Naive thymus-derived CD4-positive, alpha-beta T cell (primary cell): Measurements from ENCODE around the gene POLE2. TPM values are rescaled to one million over a fixed set of nuclear protein-coding genes. Genes with fewer than 3 reads are reported as not detected.

Experiments used
- ATAC-seq: fragments of 150-1000 bp; cut with Tn5 transposase; 2 replicates; pipeline ENCODE4 v1.10.0; 2021; ENCODE audit warnings: mild to moderate bottlenecking, moderate library complexity
- CTCF ChIA-PET: fragments of 350-600 bp; sonication (Branson Sonifier 250); formaldehyde crosslinking; loops from one replicate; lab custom pipeline; 2021; ENCODE audit warnings: antibody characterized with exemption; lab: Charles Lee
- POLR2A ChIA-PET: fragments of 350-600 bp; sonication (Branson Sonifier 250); formaldehyde crosslinking; loops from one replicate; lab custom pipeline; 2021; ENCODE audit warnings: antibody characterized with exemption, inconsistent platforms; lab: Charles Lee
- DNase-seq, 9 donors: peaks; one replicate each; pipeline versions ENCODE4 v3.0.0 to v3.0.0-alpha.2; 2020 to 2022; ENCODE audit warnings: mixed read lengths in 1 of 9
- H3K27ac ChIP-seq: one replicate; pipeline ENCODE4 v1.7.0; 2013; ENCODE audit warnings: mild to moderate bottlenecking, low read depth, low read length, moderate library complexity
- H3K27me3 ChIP-seq, 2 donors: one replicate each; pipeline ENCODE4 v1.7.0; 2013; ENCODE audit warnings: low read length in 2 of 2, mild to moderate bottlenecking in 2 of 2, moderate library complexity in 2 of 2; ENCODE audit not compliant: control insufficient read depth in 2 of 2, insufficient read depth in 2 of 2
- H3K36me3 ChIP-seq, 3 experiments: 1 replicate in 2 of 3; 2 replicates in 1 of 3; pipeline ENCODE4 v1.7.0; 2013; ENCODE audit warnings: low read length in 3 of 3, mild to moderate bottlenecking in 3 of 3, moderate library complexity in 1 of 3; ENCODE audit not compliant: insufficient read depth in 3 of 3, control insufficient read depth in 2 of 3
- H3K4me1 ChIP-seq, 2 donors: one replicate each; pipeline ENCODE4 v1.7.0; 2013; ENCODE audit warnings: low read length in 2 of 2, mild to moderate bottlenecking in 2 of 2, moderate library complexity in 1 of 2; ENCODE audit not compliant: control insufficient read depth in 2 of 2, insufficient read depth in 2 of 2
- H3K4me3 ChIP-seq: 2 replicates; pipeline ENCODE4 v1.7.0; 2013; ENCODE audit warnings: mild to moderate bottlenecking, low read length
- H3K9me3 ChIP-seq, 3 experiments: 1 replicate in 2 of 3; 2 replicates in 1 of 3; pipeline ENCODE4 v1.7.0; 2013; ENCODE audit warnings: low read length in 3 of 3; ENCODE audit not compliant: control insufficient read depth in 2 of 3
- H3K27ac Mint-ChIP-seq, 9 donors: one replicate each; pipeline ENCODE4 v1.8.0; 2020 to 2022; ENCODE audit warnings: mixed read lengths in 9 of 9, mild to moderate bottlenecking in 8 of 9, moderate library complexity in 5 of 9, inconsistent platforms in 2 of 9
- H3K27me3 Mint-ChIP-seq, 5 donors: one replicate each; pipeline ENCODE4 v1.8.0; 2021 to 2022; ENCODE audit warnings: mixed read lengths in 5 of 5, mild to moderate bottlenecking in 1 of 5
- H3K36me3 Mint-ChIP-seq, 5 donors: one replicate each; pipeline ENCODE4 v1.8.0; 2020 to 2022; ENCODE audit warnings: mixed read lengths in 5 of 5, mild to moderate bottlenecking in 3 of 5, inconsistent platforms in 1 of 5
- H3K4me1 Mint-ChIP-seq, 7 donors: one replicate each; pipeline ENCODE4 v1.8.0; 2020 to 2022; ENCODE audit warnings: mixed read lengths in 7 of 7, mild to moderate bottlenecking in 3 of 7, inconsistent platforms in 1 of 7
- H3K4me3 Mint-ChIP-seq, 10 donors: one replicate each; pipeline ENCODE4 v1.8.0; 2020 to 2022; ENCODE audit warnings: mild to moderate bottlenecking in 10 of 10, mixed read lengths in 10 of 10, moderate library complexity in 6 of 10, inconsistent platforms in 2 of 10
- H3K9me3 Mint-ChIP-seq, 11 donors: one replicate each; pipeline ENCODE4 v1.8.0; 2020 to 2022; ENCODE audit warnings: mixed read lengths in 11 of 11, mild to moderate bottlenecking in 4 of 11, inconsistent platforms in 1 of 11, moderate library complexity in 1 of 11
- intact Hi-C, 2 donors: fragments of 100-400 bp; cut with micrococcal nuclease; formaldehyde crosslinking; loops; one replicate each; pipeline ENCODE4 v1.15.1; 2023
- polyA plus RNA-seq, 2 donors: library from polyadenylated mRNA; unstranded; fragments of 300-500 nt; fragmentation: Illumina TruSeq; gene quantifications; one replicate each; pipeline ENCODE4 v1.2.3, GENCODE V29; 2021
- total RNA-seq, 6 experiments: library from RNA in 5 of 6; stranded (reverse) in 5 of 6; gene quantifications; 1 replicate in 5 of 6; 2 replicates in 1 of 6; pipeline ENCODE4 v1.2.3 and lab custom pipeline; 2021 to 2026

The POLE2 gene
- total and polyA plus RNA-seq, 7 experiments from 2014 or later, result 0.80 to 23.1 (median 1.2) TPM

GRCh38 chr14:49623941-49624839 is 63.8 kb downstream of the POLE2 start:
- Mint-ChIP-seq H3K27me3 (no peaks in the 10 kb centered on the region), H3K9me3 (no peaks in the 10 kb centered on the region), H3K27ac (peak overlapping the region; percentile 40 to 86 (median 66)), H3K36me3 (peaks cover 0 to 30% (median 5%) of the 10 kb centered on the region in 5 donors), H3K4me1 (peaks cover 29 to 72% (median 49%) of the 10 kb centered on the region in 7 donors), H3K4me3 (peak overlapping the region; percentile 33 to 99 (median 58))
- Histone ChIP-seq H3K4me3 (no peak overlapping the region), H3K27me3 (no peaks in the 10 kb centered on the region), H3K36me3 (peaks cover 0 to 9% (median 0%) of the 10 kb centered on the region in 3 experiments), H3K4me1 (peaks cover 22 to 35% of the 10 kb centered on the region in 2 donors), H3K9me3 (no peaks in the 10 kb centered on the region), H3K27ac (peak overlapping the region; percentile 97)
- POLR2A ChIA-PET, result interaction anchor here (0.7 to 7.1 kb wide), 6 partner anchors 11 to 421 kb away, joined by 3 to 226 read pairs (median 4); partner anchors contain the start of genes DNAAF2 and RPS29
- intact Hi-C loops, result loop anchor here (5.0 kb wide), 6 partner anchors 378 to 1213 kb away; partner anchors contain the start of genes SOS2 (in 2 of the 2), DMAC2L (in 1 of the 2), L2HGDH (in 1 of the 2) and MAP4K5 (in 1 of the 2)
- peak in 1 of 9 donors; percentile 43 for DNase-seq
- CTCF ChIA-PET, result interaction anchor here (0.7 to 4.6 kb wide), 5 partner anchors 8 to 237 kb away, joined by 3 to 37 read pairs (median 3); partner anchors contain the start of genes DNAAF2 and NEMF
- no peak for ATAC-seq

GRCh38 chr14:49623387-49623786 is 64.6 kb downstream of the POLE2 start:
- Histone ChIP-seq H3K9me3 (no peaks in the 10 kb centered on the region), H3K27me3 (no peaks in the 10 kb centered on the region), H3K36me3 (peaks cover 2 to 12% (median 6%) of the 10 kb centered on the region in 3 experiments), H3K4me1 (peaks cover 30 to 37% of the 10 kb centered on the region in 2 donors), H3K27ac (peak overlapping the region; percentile 97), H3K4me3 (peak overlapping the region; percentile 30)
- Mint-ChIP-seq H3K9me3 (no peaks in the 10 kb centered on the region), H3K27me3 (no peaks in the 10 kb centered on the region), H3K36me3 (peaks cover 1 to 35% (median 12%) of the 10 kb centered on the region in 5 donors), H3K4me1 (peaks cover 31 to 75% (median 50%) of the 10 kb centered on the region in 7 donors), H3K4me3 (peak overlapping the region; percentile 37 to 99 (median 60)), H3K27ac (peak overlapping the region in 6 of 9 donors; percentile 45 to 86 (median 64))
- ATAC-seq (no peak), DNase-seq (no peak)
- ChIA-PET POLR2A (interaction anchor here (0.6 to 7.1 kb wide), 5 partner anchors 12 to 224 kb away, joined by 3 to 226 read pairs (median 79); partner anchors contain the start of genes DNAAF2, KLHDC2 and RPS29), CTCF (interaction anchor here (1.5 to 4.6 kb wide), 2 partner anchors 9 to 12 kb away, joined by 10 to 37 read pairs; partner anchors contain the start of gene DNAAF2)
- intact Hi-C loops, result loop anchor here (5.0 kb wide), 6 partner anchors 379 to 1214 kb away; partner anchors contain the start of genes SOS2 (in 2 of the 2), DMAC2L (in 1 of the 2), L2HGDH (in 1 of the 2) and MAP4K5 (in 1 of the 2)

GRCh38 chr14:49622022-49622607 is 65.9 kb downstream of the POLE2 start:
- H3K9me3 Mint-ChIP-seq, result no peaks in the 10 kb centered on the region
- peak overlapping the region; percentile 94 to 99 (median 98) for H3K4me3 Mint-ChIP-seq

GRCh38 chr14:49621114-49621881 is 66.7 kb downstream of the POLE2 start:
- Mint-ChIP-seq H3K36me3 (peaks cover 5 to 38% (median 14%) of the 10 kb centered on the region in 5 donors), H3K9me3 (no peaks in the 10 kb centered on the region), H3K4me1 (peaks cover 36 to 78% (median 54%) of the 10 kb centered on the region in 7 donors), H3K4me3 (peak overlapping the region; percentile 94 to 99 (median 98)), H3K27me3 (no peaks in the 10 kb centered on the region), H3K27ac (peak overlapping the region; percentile 94 to 100 (median 99))
- peaks cover 40 to 42% of the 10 kb centered on the region in 2 donors for H3K4me1 ChIP-seq
- peak in 3 of 9 donors; percentile 20 to 68 (median 55) for DNase-seq
- ChIA-PET CTCF (interaction anchor here (1.3 to 4.6 kb wide), 7 partner anchors 9 to 241 kb away, joined by 3 to 37 read pairs (median 9); partner anchors contain the start of genes DNAAF2, KLHDC2 and RPS29), POLR2A (interaction anchor here (0.6 to 7.1 kb wide), 22 partner anchors 7 to 247 kb away, joined by 3 to 226 read pairs (median 7); partner anchors contain the start of genes DNAAF2, KLHDC1, KLHDC2 and LRR1)
- H3K9me3 ChIP-seq, result no peaks in the 10 kb centered on the region
- H3K36me3 ChIP-seq, result peaks cover 7 to 15% (median 12%) of the 10 kb centered on the region in 3 experiments
- H3K4me3 ChIP-seq, result peak overlapping the region; percentile 98
- peak; percentile 31 for ATAC-seq
- H3K27ac ChIP-seq, result peak overlapping the region; percentile 97
- intact Hi-C loops, result loop anchor here (2.0 to 5.0 kb wide), 8 partner anchors 72 to 1216 kb away; partner anchors contain the start of genes SOS2 (in 2 of the 2), DMAC2L (in 1 of the 2), KLHDC1 (in 1 of the 2) and L2HGDH (in 1 of the 2)
- H3K27me3 ChIP-seq, result no peaks in the 10 kb centered on the region

More at GRCh38 chr14:49622022-49622607, 65.9 kb downstream of the POLE2 start:
- ATAC-seq, result no peak
- Histone ChIP-seq H3K27ac (peak overlapping the region; percentile 97), H3K4me1 (peaks cover 40 to 42% of the 10 kb centered on the region in 2 donors), H3K36me3 (peaks cover 7 to 15% (median 12%) of the 10 kb centered on the region in 3 experiments), H3K4me3 (peak overlapping the region; percentile 98), H3K27me3 (no peaks in the 10 kb centered on the region), H3K9me3 (no peaks in the 10 kb centered on the region)
- no peaks in the 10 kb centered on the region for H3K27me3 Mint-ChIP-seq
- H3K4me1 Mint-ChIP-seq, result peaks cover 36 to 82% (median 56%) of the 10 kb centered on the region in 7 donors
- peak overlapping the region; percentile 76 to 100 (median 94) for H3K27ac Mint-ChIP-seq
- intact Hi-C loops, result loop anchor here (5.0 kb wide), 6 partner anchors 380 to 1215 kb away; partner anchors contain the start of genes SOS2 (in 2 of the 2), DMAC2L (in 1 of the 2), L2HGDH (in 1 of the 2) and MAP4K5 (in 1 of the 2)
- ChIA-PET POLR2A (interaction anchor here (0.7 to 7.1 kb wide), 9 partner anchors 13 to 246 kb away, joined by 3 to 226 read pairs (median 17); partner anchors contain the start of genes DNAAF2, KLHDC2, LRR1 and NEMF), CTCF (interaction anchor here (2.8 to 4.6 kb wide), 2 partner anchors 14 to 35 kb away, joined by 24 to 37 read pairs; partner anchors contain the start of genes DNAAF2 and RPS29)
- peaks cover 5 to 41% (median 16%) of the 10 kb centered on the region in 5 donors for H3K36me3 Mint-ChIP-seq
- DNase-seq, result no peak
